Effector CD4-positive, alpha-beta T cell (primary cell): ENCODE results near the gene PCTP.
A peak's percentile ranks its signal among the peaks of the same experiment; 100 is the strongest.

Experiments
- DNase-seq: peaks from one replicate; pipeline ENCODE4 v3.0.0-alpha.2; 2020
- total RNA-seq: gene quantifications from one replicate; lab custom pipeline; 2026; lab: John Stamatoyannopoulos, UW

Gene PCTP
- 1.3 reads per million for total RNA-seq

DNA sequence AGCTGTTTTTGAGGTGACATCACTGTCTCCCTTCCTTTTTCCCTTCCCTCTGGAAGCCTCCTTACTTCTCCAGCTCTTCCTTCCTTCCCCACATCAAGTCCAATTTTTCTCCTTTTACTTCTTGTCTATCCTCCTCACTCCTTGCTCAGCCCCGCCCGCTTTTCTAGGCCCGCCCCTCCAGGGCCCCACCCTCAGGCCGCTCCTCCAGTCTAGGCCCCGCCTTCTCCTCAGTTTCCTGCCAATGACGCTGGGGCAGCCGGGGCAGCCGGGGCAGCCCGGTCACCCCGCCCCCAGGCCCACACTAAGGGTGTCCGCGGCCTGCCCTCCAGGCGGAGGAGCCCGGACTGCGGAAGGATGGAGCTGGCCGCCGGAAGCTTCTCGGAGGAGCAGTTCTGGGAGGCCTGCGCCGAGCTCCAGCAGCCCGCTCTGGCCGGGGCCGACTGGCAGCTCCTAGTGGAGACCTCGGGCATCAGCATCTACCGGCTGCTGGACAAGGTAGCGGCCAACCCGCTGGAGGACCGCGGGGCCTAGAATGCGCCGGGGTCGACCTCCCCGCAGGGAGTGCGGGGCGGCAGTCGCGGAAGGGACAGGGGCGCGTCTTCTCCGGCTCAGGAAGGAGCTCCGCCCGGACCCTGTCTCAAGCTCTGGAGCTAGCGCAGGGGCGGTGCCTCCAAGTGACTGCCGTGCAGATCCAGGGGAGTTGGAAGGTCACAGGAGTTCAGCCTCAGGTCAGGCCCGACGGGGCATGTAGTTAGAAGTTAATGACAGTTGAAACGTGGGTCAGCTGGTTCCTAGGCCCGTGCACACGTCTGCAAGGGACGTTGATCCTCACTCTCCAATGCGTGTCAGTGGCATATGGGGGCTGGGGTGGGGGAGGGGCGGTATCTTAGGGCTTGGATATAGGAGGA lies at the start of gene PCTP:
TSS of gene PCTP (plus strand) at position 302 of the 908 bp plus-strand sequence. CDS start at position 355, 53 bp downstream.
- DNase-seq: peak; percentile 45

GRCh38 chr17:55702150-55702549 lies 48.7 kb upstream of the PCTP start:
- no peak for DNase-seq

DNA sequence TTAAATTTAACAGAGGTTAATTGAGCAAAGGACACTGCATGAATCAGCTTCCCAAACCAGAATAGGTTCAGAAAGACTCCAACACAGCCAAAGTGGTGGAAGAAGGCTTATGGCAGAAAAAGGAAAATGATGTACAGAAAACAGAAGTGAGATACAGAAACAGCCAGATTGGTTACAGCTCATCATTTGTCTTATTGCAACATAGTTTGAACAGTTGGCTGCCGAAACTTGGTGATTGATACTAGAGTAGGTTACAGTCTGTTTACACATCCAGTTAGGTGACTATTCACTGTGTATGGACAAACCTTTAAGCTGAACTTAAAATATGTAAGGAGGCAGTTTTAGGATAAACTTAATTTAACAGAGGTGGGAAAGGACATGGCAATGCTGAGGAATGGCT lies 46.5 kb upstream of the PCTP start:
- DNase-seq: no peak

DNA sequence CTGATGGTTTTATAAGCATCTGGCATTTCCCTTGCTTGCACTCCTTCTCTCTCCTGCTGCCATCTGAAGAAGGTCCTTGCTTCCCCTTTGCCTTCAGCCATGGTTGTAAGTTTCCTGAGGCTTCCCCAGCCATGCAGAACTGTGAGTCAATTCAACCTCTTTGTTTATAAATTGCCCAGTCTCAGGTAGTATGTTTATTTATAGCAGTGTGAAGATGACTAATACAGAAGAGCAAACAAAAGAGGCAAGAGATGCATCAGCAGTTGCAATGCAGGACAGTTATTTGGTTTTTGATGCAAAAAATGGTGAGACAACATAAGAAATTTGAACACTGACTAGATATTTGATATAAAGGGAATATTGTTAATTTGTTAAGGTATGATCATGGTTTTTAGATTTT lies 45.0 kb upstream of the PCTP start:
- no peak for DNase-seq

- no peak for DNase-seq
These were observed 43.8 kb upstream of the PCTP start for GRCh38 chr17:55706808-55707773.

GRCh38 chr17:55708175-55708974 lies 42.5 kb upstream of the PCTP start:
- DNase-seq: no peak

- DNase-seq: no peak
These were observed 41.4 kb upstream of the PCTP start for GRCh38 chr17:55709440-55709839.

GRCh38 chr17:55709984-55710383 lies 40.9 kb upstream of the PCTP start:
- DNase-seq: no peak

DNA sequence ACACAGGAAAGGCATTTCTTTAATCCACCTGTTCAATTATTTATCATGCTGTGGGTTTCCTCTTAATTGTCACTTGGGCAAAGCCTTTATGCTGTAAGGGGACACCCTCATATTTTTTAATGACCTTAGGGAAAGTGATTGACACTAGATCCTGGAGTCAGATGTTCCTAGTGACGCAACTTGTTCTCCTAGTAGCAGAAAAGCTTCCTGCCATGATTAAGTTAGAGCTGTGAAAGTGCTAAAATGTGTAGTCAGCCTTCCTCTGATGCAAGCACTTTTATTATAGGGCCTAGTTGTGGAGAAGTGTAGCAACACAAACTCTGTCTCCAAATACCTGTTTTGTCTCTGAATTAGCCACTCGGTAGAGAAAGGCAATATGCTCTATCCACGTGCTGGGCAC lies 40.4 kb upstream of the PCTP start:
- DNase-seq: no peak

DNA sequence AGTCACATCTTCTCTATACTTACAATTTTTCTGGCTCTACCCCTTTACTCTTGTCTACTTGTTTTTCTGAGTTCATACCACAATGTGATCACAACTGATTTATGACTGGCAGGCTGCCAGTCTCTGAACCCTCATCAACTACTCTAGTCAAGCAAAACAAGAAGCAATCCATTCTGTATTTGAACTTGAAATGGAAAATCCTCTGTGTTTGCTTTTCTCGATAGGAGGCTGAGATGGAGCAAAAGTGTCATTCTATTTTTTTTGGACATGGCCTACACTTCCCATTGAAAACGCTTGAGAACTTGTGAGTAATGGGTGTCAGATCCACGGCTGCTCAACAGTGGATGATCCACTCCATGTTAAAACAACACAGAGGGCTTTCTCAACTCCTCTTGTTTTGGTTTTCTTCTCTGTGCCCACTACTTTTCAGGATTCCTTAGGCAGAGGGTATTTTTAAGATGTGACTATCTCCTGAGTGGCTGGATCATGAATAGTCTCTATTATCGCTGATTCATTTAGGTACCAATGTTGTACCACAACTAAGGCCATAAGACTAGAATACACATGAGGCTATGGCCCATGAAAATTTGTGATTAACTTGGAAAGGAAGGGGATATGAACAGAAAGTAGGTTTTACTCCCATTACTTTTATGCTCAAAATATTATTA lies 39.9 kb upstream of the PCTP start:
- no peak for DNase-seq

DNA sequence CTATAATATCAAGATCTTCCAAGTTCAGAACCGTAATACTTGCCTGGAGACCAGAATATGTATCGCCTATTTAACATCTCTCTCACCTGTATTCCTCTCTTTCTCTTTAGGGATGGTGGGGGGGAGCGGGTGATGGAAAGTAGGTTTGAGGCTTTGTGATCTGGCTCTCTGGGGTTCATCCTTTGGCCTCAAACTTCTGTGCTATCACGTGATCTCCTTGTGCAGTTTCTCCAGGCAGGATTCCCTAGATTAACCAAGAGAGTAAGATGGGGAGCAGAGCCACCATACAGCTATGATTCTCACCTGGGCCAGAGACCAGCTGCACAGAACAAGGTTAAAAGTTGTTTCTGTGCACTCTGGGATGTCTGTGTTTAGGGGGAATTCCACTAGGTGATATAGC lies 33.4 kb upstream of the PCTP start:
- DNase-seq: no peak

GRCh38 chr17:55717898-55718735 lies 32.7 kb upstream of the PCTP start:
- peak; percentile 17 for DNase-seq

DNA sequence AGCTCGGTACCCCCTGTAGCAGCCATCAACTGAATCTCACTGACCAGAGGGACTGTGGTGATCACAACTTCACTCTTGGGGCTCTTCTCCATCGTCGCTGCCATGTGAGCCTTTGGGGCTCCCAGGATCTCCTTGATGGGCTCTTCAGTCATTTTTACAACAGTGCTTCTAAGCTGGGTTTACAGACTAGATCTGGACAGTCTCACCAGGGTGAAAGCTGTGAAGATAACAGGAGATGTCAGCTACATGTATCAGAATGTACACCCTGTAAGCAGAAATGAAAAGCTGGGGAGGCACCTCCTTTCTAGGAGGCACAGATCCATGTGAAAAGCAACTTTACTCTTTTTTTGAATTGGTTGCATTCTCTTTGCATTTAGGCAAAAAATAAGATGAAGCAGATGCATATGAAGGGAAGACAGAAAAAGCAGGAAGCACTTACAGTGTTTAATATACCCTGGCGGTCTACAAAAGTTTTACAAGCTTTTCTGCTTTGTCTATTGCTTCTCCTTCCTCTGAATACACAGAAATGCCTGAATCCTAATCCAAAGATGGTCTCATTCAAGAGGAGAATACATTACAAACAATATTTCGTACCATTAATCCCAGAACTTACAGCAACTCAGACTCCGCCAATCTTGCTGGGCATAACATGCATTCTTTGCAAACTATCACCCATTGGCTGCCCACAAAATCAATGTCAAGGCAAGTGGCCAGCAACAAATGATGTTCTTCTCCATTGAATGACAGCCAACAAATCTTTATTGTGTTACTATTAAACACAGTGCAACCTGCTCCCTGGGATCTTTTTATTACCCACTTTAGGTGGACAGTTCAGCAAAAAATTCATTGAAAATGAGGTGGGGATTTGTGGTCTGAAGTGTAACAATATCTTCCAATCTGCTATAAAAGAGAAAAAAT lies 29.7 kb upstream of the PCTP start:
- no peak for DNase-seq

DNA sequence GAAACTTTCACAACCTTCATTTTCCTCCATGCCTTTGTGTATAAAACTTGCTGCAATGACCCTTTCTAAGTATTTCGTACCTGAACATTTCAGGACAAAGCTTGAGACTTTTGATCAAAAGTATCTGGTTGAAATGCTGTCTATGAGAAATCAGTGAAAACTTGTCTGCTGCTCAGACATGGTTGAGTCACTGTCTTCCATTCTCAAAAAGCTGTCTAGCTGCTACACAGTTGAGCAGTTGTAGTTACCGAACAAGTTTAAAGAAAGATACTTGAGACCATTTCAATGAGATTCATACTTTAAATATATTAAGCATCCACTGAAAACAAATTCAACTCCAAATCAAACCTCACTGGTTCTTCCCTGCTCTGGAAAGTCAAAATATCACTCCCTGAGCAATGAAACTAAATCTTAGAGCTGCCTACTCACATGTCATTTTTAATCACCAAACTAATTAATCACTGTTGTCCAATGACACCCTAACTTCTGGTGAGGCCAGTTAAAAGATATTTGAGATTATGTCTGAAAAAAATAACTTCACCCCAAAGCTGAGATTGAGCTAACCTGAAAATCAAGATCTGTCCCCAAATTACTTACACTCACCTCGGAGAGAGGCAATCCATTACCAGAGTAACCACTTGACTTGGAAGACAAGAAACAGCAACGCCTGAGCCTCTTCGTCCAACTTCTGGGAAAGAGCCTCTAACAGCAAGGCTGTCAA lies 28.7 kb upstream of the PCTP start:
- no peak for DNase-seq

DNA sequence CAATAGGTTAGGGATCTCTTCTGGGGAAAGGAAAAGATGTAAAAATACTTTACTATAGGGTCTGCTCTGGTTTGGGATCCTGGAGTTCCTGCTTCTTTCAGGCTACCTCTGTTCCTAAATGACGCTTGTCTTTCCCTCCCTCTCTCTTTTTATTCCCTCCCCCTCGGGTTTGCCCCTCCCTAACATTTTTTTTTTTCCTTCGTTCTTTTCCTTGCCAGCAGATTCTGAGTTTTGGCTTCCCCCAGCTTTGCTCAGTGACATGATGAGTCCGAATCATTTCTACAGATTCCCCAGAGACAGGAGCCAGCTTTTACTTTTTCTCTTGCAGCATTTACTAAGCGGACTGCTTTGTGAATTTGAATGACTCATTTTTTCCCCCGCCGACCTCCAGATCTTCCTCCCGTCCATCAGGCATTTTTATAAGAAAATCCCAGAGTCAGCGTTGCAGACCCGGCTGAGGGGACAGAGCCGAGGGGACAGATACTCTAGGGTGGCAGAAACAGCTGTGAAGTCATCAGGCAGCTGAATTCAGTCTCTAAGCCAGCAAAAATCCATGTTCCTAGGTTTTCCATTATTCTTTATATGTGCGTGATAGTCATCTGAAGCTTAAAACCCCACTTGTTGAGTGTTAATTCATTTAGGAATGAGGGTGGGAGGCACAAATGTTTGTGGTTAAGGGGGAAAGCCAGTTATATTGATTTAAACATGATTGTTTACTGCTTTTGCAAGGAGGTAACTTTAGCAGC lies 27.9 kb upstream of the PCTP start, which contains the start of gene TMEM100:
TSS of gene TMEM100 (minus strand) at position 123 of the 746 bp plus-strand sequence. CDS start 1,794 bp downstream, outside the sequence.
- DNase-seq: no peak

DNA sequence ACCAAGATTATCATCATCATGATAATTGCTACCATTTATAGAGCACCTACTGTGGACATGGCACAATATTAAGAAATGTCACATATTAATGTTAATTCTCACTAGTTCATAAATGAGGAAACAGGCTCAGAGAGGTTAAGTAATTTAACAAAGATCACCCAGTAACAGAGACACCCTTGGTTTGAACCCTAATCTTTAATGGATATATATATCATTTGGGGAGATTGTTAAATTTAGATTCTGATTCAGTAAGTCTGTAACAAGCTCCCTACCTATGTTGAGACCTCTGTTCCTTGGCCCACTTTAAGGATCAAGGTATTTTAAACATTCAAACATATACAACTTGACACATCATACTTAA lies 27.4 kb upstream of the PCTP start:
- DNase-seq: no peak

DNA sequence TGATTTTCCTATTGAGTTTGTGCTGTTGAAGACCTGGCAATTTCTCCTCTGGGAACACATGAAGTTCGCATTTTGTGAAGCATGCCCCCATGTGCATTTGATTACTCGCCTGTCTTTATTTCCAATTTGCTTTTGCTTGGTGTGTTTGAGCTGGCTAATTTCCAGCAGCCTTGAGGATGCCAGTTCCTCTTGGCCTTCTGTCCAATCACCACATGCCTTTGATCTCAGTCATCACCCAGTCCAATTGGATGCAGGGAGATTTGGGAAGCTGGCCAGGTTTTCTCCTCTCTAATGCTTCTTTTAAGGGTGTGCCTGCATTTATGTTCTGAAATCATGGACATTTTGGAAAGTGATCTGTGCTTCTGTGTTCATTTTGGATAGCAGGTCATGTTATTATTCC lies 24.4 kb upstream of the PCTP start:
- no peak for DNase-seq

DNA sequence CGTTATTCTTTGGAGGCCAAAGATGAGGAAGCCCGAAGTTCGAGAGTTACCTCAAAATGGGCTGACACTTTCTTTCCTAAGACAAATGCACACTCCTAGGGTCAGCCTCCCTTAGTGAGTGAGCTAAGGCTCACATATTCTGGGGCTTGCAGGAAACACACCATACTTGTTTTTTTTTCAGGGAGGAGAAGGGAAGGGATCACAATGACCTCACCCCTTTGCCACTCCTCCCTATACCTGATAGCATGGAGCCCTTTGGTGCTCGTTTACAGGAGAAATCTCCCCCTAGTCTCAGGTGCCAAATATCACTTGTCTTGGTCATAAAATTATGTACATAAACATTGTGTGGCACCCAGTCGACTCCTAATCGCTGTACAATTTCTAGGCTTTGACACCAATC lies 23.6 kb upstream of the PCTP start:
- DNase-seq: no peak
